ENCODE data around the gene DNAH10.

GRCh38 chr12:123943816-123944215 lies 181.7 kb downstream of the DNAH10 start:
- no peak for TF ChIP-seq CTCF (conservative IDR thresholded peaks at IDR 0.05; ENCODE audit: low read length)
- TF ChIP-seq EZH2phosphoT487 (IDR thresholded peaks at IDR 0.05; ENCODE audit: borderline replicate concordance, low read depth, low read length), result no peak
